NCI-H1417 (cell line): ENCODE measurements around the gene ZNF665.
"Not testable (repeated sequence)": the region's sequence is repeated elsewhere in the genome, so short reads cannot be mapped to it uniquely, and the experiment has no call there.

Experiments
- DNase-seq, 3 experiments: peaks; one replicate each; lab custom pipeline; 2025; lab: John Stamatoyannopoulos, UW

The ZNF665 gene

GRCh38 chr19:53157626-53158025, 35.5 kb downstream of the ZNF665 start:
- peak in 1 of 3 experiments; percentile 0 for DNase-seq

GRCh38 chr19:53156850-53157249, 36.3 kb downstream of the ZNF665 start:
- no peak for DNase-seq

GRCh38 chr19:53147645-53148044, 45.5 kb downstream of the ZNF665 start:
- DNase-seq: no peak

GRCh38 chr19:53140351-53140750, 52.8 kb downstream of the ZNF665 start:
- DNase-seq: no peak

- no peak for DNase-seq
These were observed 56.7 kb downstream of the ZNF665 start for GRCh38 chr19:53136432-53136831.

- peak; percentile 63 to 84 (median 83) for DNase-seq
These were observed 60.8 kb downstream of the ZNF665 start, which contains the start of gene ZNF415 for GRCh38 chr19:53132141-53132991. Gene ZNF415 (minus strand): TSS chr19:53132910. CDS start chr19:53122676, 10,234 bp downstream.

- no peak for DNase-seq
These were observed 61.4 kb downstream of the ZNF665 start for GRCh38 chr19:53131727-53132126.

- DNase-seq: no peak
These were observed 62.0 kb downstream of the ZNF665 start for GRCh38 chr19:53131085-53131590.

- no peak for DNase-seq
These were observed 62.7 kb downstream of the ZNF665 start for GRCh38 chr19:53130506-53130905.

- DNase-seq: not testable (repeated sequence)
These were observed 66.2 kb downstream of the ZNF665 start for GRCh38 chr19:53126733-53127526.

- DNase-seq: no peak
These were observed 69.8 kb downstream of the ZNF665 start for GRCh38 chr19:53123400-53123799.
